ENCODE measurements around the gene DUOX1. TPM values are rescaled to one million over a fixed set of nuclear protein-coding genes. Genes with fewer than 3 reads are reported as not detected.
A peak's percentile ranks its signal among the peaks of the same experiment; 100 is the strongest.

The DUOX1 gene
- total RNA-seq, 2 donors from 2014 or later, result 0.45 to 0.96 TPM

- peaks cover 16% of the 10 kb centered on the region for H3K27me3 ChIP-seq
Observed at GRCh38 chr15:45107941-45108630, 21.7 kb upstream of the DUOX1 start.

GRCh38 chr15:45110256-45110820, 19.5 kb upstream of the DUOX1 start:
- H3K4me3 ChIP-seq, result no peak overlapping the region
- H3K36me3 ChIP-seq, result no peaks in the 10 kb centered on the region
- intact Hi-C loops (cut with DNase I), result no loop called here
- H3K9me3 ChIP-seq, result no peaks in the 10 kb centered on the region
- H3K4me1 ChIP-seq, result no peaks in the 10 kb centered on the region
- TF ChIP-seq CTCF (IDR thresholded peaks at IDR 0.05), result no peak
- H3K27me3 ChIP-seq, result peaks cover 37% of the 10 kb centered on the region
- H3K27ac ChIP-seq, result no peak overlapping the region
- no peak overlapping the region for H3K9ac ChIP-seq (ENCODE audit: low read depth in 2 of 2, low read length in 2 of 2)
- no peak for DNase-seq

More at GRCh38 chr15:45107941-45108630, 21.7 kb upstream of the DUOX1 start:
- TF ChIP-seq CTCF (IDR thresholded peaks at IDR 0.05), result no peak
- DNase-seq, result no peak
- Histone ChIP-seq H3K9me3 (no peaks in the 10 kb centered on the region), H3K4me3 (no peak overlapping the region), H3K4me1 (no peaks in the 10 kb centered on the region), H3K36me3 (no peaks in the 10 kb centered on the region), H3K27ac (no peak overlapping the region), H3K9ac (ENCODE audit: low read depth in 2 of 2, low read length in 2 of 2) (no peak overlapping the region)
- intact Hi-C loops (cut with DNase I), result no loop called here

GRCh38 chr15:45111390-45112142, 18.2 kb upstream of the DUOX1 start:
- no peaks in the 10 kb centered on the region for H3K9me3 ChIP-seq

GRCh38 chr15:45112143-45112590, 17.6 kb upstream of the DUOX1 start:
- H3K27me3 ChIP-seq, result peaks cover 52% of the 10 kb centered on the region
- H3K4me3 ChIP-seq, result peak overlapping the region; percentile 48
- intact Hi-C loops (cut with DNase I), result no loop called here
- no peak overlapping the region for H3K27ac ChIP-seq
- no peaks in the 10 kb centered on the region for H3K36me3 ChIP-seq
- DNase-seq, result no peak
- no peak overlapping the region for H3K9ac ChIP-seq (ENCODE audit: low read depth in 2 of 2, low read length in 2 of 2)
- no peaks in the 10 kb centered on the region for H3K4me1 ChIP-seq
- no peak for TF ChIP-seq CTCF (IDR thresholded peaks at IDR 0.05)
- no peaks in the 10 kb centered on the region for H3K9me3 ChIP-seq

More at GRCh38 chr15:45111390-45112142, 18.2 kb upstream of the DUOX1 start:
- intact Hi-C loops (cut with DNase I), result no loop called here
- no peak overlapping the region for H3K27ac ChIP-seq
- no peaks in the 10 kb centered on the region for H3K36me3 ChIP-seq
- peaks cover 46% of the 10 kb centered on the region for H3K27me3 ChIP-seq
- DNase-seq, result no peak
- no peak overlapping the region for H3K9ac ChIP-seq (ENCODE audit: low read depth in 2 of 2, low read length in 2 of 2)
- H3K4me1 ChIP-seq, result no peaks in the 10 kb centered on the region
- no peak for TF ChIP-seq CTCF (IDR thresholded peaks at IDR 0.05)
- peak overlapping the region; percentile 48 for H3K4me3 ChIP-seq

- intact Hi-C loops (cut with DNase I), result no loop called here
- DNase-seq, result no peak
Observed at GRCh38 chr15:45112591-45113379, 17.0 kb upstream of the DUOX1 start.

More at GRCh38 chr15:45112591-45113379, 17.0 kb upstream of the DUOX1 start:
- H3K4me3 ChIP-seq, result peak overlapping the region; percentile 48
- TF ChIP-seq CTCF (IDR thresholded peaks at IDR 0.05), result no peak
- peaks cover 57% of the 10 kb centered on the region for H3K27me3 ChIP-seq
- H3K9ac ChIP-seq (ENCODE audit: low read depth in 2 of 2, low read length in 2 of 2), result peak overlapping the region in 1 of 2 donors; percentile 12
- H3K36me3 ChIP-seq, result no peaks in the 10 kb centered on the region
- peaks cover 1% of the 10 kb centered on the region for H3K4me1 ChIP-seq
- no peaks in the 10 kb centered on the region for H3K9me3 ChIP-seq
- H3K27ac ChIP-seq, result no peak overlapping the region
